Mononuclear cell (primary cell): Measurements from ENCODE around the gene VAV1. TPM values are rescaled to one million over a fixed set of nuclear protein-coding genes. Genes with fewer than 3 reads are reported as not detected.

ENCODE experiments used
- H3K27me3 ChIP-seq: 2 replicates; pipeline ENCODE4 v1.6.0; 2011; ENCODE audit warnings: low read length, control low read depth; ENCODE audit not compliant: insufficient read depth
- H3K4me1 ChIP-seq: 2 replicates; pipeline ENCODE4 v1.5.1; 2011; ENCODE audit warnings: mild to moderate bottlenecking, low read length, control low read depth; ENCODE audit not compliant: insufficient read depth
- H3K4me3 ChIP-seq: 2 replicates; pipeline ENCODE4 v1.5.1; 2011; ENCODE audit warnings: mild to moderate bottlenecking, low read length, moderate library complexity
- H3K9me3 ChIP-seq: 2 replicates; pipeline ENCODE4 v1.5.1; 2011; ENCODE audit warnings: low read depth, mild to moderate bottlenecking, control low read depth, low read length
- total RNA-seq: library from RNA; depleted of rRNA; stranded (reverse); fragments of >200 nt; gene quantifications from one replicate; pipeline ENCODE4 v1.2.3, GENCODE V29; 2012

Gene VAV1
- total RNA-seq, 1 donor, result 46.8 TPM

DNA sequence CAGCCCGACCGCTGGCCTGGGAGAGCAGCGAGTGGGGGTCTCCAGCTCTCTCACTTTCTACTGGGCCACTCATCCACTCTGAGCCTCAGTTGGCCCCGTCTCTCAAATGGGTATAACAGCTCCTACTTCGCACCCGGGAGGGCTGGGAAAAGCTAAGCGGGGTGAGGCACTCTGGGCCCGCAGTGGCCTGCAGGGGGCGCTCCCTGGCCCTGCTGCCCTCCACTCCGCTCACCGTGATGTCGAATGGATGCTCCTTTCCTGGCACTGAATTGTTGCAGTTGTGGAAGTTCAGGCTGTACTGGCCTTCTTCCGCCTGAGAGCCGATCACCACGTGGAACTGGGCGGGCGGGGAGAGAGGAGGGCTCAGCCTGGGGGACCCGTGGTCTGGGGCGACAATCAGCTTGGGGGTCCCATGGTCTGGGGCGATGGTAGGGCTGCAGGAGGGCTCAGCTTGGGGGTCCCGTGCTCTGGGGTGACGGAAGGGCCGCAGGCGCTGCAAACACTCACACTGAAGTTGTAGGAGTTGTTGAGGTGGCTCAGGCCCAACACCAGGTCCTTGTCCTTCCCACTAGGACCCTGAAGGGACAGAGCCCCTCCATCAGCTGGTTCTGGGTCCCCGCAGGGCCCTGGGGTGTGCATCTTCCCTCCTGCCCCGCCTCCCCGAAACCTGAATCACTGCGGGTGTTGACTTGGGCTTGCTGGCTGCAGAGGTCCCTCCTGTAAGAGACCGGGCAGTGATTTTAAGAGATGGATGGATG lies 39.0 kb upstream of the VAV1 start:
- H3K4me1 ChIP-seq, result peaks cover 41% of the 10 kb centered on the region
- no peaks in the 10 kb centered on the region for H3K9me3 ChIP-seq
- H3K4me3 ChIP-seq, result no peak overlapping the region
- H3K27me3 ChIP-seq, result no peaks in the 10 kb centered on the region

DNA sequence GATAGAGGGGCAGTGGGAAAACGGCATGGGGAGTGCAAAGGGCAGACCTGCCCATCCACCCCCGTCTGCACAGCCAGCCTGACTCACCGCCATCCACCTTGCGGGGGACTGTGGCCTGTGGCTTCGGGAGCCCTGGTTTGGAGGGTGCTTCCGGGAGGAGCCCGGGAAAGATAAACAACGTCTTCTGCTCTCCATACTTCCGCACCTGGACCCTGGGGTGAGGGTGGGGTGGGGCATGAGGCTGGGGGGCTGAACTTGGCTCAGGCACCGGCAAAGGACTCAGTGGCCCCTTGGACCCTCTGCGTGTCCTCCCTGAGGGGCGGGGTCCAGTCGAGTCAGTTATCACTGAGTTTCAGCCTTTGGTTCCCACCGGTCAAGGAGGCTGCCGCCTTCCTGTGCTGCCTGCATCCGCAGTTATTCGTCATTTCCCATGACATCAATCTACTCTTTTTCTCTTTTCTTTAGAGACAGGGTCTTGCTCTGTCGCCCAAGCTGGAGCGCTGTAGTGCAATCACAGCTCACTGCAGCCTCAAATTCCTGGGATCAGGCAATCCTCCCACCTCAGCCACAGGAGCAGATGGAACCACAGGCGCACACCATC lies 38.3 kb upstream of the VAV1 start:
- no peaks in the 10 kb centered on the region for H3K27me3 ChIP-seq

DNA sequence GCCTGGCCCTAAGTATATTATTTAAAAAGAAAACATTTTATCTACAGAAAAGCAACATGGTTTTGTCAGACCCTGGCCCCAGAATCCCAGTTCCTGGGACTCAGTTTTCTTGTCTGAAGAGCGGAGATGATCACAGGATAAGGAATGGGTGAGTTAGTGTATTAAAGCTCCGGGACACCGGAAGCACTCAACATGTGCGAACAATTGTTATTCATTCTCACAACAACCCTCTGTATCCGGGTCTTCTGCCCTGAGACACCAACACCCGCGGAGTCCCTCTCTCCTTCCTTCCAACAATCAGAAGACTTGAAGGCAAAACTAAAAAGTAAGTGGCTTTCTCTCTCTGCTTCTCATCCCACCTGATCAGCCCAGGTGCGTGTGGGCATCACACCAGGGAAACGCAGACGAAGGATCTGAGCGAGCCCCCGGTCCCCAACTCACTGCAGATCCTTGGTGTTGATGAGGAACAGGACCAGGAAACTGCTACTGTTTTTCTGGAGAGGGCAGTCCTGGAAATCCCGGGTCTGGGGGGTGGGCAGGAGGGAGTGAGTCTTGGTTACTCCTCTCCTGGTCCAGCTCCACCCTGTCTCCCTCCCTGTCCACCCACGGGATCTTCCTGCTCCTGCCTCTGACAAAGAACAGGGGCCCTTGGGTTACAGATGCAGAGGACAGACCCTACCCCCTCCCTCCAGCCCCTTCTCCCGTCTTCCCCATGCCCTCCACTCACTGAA lies 37.2 kb upstream of the VAV1 start:
- H3K27me3 ChIP-seq, result no peaks in the 10 kb centered on the region
- no peak overlapping the region for H3K4me3 ChIP-seq
- H3K4me1 ChIP-seq, result peaks cover 41% of the 10 kb centered on the region
- no peaks in the 10 kb centered on the region for H3K9me3 ChIP-seq

More for the DNA sequence above, 38.3 kb upstream of the VAV1 start:
- Histone ChIP-seq H3K4me1 (peaks cover 41% of the 10 kb centered on the region), H3K4me3 (no peak overlapping the region), H3K9me3 (no peaks in the 10 kb centered on the region)

DNA sequence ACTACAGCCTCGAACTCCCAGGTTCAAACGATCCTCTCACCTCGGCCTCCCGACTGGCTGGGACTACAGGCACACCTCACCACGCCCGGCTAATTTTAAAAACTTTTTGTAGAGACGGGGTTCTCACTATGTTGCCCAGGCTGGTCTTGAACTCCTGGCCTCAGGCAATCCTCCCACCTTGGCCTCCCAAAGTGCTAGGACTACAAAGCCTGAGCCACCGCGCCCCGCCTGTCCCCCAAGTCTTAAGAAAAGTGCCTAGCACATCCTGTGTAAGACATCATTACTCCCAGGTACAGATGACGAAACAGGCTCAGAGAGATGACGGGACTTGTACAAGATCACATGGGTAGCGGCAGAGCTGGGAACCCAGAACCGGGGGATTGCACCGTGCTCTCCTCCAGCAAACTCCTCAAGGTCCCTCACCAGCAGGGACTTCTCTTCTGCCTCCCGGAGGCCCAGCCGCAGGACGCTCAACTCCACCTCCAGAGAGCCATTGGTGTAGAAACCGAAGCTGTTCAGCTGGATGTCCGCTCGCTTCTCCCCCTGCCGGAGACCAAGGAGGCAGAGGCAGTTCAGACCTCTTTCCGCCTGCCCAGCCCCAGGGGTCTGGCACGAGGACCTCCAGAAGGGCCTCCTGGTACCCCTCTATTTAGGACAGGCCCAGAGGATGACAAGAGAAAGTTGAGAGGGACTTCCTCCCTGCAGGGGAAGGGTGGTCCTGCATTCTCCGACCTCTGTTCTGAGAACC lies 36.2 kb upstream of the VAV1 start:
- no peaks in the 10 kb centered on the region for H3K9me3 ChIP-seq
- H3K4me3 ChIP-seq, result peak overlapping the region; percentile 46
- H3K4me1 ChIP-seq, result peaks cover 51% of the 10 kb centered on the region
- H3K27me3 ChIP-seq, result no peaks in the 10 kb centered on the region

DNA sequence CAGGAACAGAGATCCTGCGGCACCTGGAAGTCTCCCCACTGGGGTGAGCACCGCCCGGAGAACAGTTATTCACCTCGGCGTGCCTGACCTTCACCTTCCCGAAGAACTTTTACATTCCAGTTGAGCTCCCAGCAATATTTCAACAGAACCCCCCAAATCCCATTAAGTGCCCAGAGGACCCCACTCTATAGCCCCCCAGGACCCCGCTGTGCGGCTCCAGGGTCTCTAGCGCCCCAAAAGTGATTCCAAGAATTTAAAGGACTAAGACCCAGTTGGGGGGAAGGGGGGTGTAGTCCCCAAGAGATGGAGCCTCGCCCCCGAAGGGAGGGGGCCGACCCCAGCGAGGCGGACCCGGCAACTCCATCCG lies 35.6 kb upstream of the VAV1 start:
- peaks cover 54% of the 10 kb centered on the region for H3K4me1 ChIP-seq
- H3K27me3 ChIP-seq, result no peaks in the 10 kb centered on the region
- H3K4me3 ChIP-seq, result peak overlapping the region; percentile 46
- H3K9me3 ChIP-seq, result no peaks in the 10 kb centered on the region

DNA sequence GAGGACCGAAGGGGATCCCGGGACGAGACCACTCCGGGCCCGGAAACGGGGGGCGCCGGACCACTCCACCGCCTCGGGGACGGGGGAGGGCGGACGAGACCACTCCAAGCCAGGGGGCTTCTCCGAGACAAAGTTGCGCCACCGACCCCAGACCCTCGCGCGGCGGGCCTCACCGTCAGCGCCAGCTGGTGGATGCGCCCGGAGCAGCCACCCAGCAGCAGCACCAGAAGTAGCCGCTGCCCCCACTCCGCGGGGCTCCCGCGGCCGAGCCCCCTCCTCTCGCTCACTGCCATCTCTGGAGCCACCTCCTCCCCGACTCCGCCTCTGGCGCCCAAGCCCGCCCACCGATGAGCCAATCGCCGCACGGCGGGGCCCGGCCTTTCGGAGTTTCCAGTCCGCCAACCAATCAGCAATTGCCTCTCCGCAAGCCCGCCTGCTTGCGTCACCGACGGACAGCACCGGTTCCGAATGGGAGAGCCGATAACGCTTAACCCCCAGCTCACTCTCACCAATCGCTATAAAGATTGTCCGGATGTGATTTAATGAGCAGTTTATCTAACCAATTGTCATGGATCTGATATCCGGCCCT lies 35.1 kb upstream of the VAV1 start, which contains the start of gene GPR108:
Gene GPR108, minus strand, starts transcription at position 297 of the 589 bp plus-strand sequence. Its CDS starts 4 bp downstream, at position 293.
- Histone ChIP-seq H3K4me1 (peaks cover 54% of the 10 kb centered on the region), H3K4me3 (peak within 1 kb of the TSS; percentile 46), H3K27me3 (no peaks in the 10 kb centered on the region), H3K9me3 (no peaks in the 10 kb centered on the region)

DNA sequence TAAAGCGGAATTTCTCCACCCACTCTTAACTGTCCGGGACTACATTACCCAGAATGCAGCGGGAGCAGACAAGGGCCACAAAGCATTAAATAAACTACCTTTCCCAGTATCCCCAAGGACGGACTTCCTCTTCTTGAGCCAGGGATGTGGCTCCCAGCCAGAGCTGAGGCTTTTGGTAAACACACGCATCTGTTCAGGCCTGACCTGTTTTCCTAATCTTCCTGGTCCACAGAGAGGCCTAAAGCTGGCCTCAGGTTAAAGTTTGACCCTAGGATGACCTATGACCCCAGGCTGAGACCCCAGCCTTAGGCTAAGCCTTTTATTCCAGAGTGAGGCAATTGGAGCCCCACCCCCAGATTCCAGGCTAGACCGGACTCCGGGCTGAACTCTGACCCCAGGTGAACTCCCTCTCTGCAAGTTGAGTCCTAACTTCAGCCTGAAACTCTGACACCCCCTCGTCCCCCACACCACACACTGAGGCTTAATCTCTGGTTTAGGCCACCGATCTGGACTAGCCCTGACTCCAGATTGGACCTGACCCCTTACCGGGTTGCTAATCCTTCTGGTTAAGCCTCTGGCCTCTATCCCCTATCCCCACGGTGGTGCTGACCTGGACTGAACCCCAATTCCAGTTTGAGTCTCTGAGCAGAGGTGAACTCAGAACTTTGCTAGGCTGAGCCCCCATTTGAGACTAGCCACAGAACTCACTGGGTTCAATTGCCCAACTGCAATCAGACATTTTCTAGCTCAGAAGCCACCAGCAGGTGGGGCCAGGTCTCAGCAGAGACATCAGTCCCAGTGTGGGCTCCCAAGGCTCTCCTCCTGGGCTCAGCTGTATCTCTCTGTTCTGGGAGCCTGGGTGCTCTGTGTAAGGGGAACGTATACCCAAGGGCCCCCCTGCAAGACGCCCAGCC lies 34.4 kb upstream of the VAV1 start:
- Histone ChIP-seq H3K27me3 (no peaks in the 10 kb centered on the region), H3K4me3 (peak overlapping the region; percentile 16), H3K4me1 (peaks cover 54% of the 10 kb centered on the region), H3K9me3 (no peaks in the 10 kb centered on the region)

DNA sequence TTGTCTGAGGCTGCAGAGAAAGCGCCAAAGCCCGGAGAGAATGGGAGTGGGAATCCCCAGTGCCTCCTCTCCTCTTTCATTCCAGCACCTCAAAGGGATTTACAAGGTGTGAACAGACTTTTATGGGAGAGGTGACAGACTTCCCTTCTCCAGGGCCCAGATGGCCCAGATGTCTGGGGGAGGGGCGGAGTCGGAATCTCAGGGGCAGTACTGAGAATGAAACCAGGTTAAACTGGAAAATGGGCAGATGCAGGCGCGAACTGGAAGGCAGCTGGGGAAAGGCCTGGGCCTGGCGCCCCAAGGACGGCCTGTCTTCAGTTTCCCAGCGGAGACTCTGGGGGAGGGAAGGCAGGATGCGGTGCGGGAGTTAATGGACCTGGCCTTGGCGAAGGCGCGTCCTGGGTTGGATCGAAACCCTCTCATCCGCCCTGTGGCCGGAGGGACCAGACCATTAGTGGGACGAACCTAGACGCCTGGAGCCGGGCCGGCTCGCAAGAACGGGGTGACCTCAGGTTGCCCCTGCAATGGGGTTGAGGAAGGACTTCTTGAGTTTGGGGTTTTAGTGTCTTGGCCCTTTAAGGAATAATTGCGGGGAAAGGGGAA lies 33.6 kb upstream of the VAV1 start:
- no peaks in the 10 kb centered on the region for H3K27me3 ChIP-seq
- peaks cover 54% of the 10 kb centered on the region for H3K4me1 ChIP-seq
- H3K4me3 ChIP-seq, result peak overlapping the region; percentile 32
- H3K9me3 ChIP-seq, result no peaks in the 10 kb centered on the region

DNA sequence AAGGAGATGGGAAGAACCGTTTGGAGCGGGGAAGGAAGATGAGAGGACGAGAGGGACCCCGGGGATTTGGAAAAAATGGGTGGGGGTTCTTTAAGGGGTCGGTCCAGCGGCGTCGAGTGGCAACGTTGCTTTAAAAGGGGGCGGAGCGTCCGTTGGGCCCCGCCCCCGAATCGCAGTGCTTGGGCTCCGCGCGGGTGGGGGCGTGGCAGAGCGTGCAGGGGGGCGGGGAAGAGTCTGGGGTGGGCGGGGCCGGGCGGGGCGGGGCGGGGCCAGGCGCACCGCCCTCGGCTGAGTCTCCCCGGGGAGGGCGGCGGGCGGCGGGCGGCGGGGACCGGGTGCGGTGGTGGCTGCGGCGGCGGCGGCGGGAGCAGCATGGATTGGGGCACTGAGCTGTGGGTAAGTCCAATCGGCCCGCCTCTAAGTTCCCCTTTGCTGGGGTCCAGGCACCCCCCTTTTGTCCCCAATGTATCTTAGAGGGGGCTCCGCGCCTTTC lies 33.1 kb upstream of the VAV1 start, which contains the start of gene TRIP10:
Gene TRIP10, plus strand, starts transcription at position 291 of the 493 bp plus-strand sequence. Its CDS starts 82 bp downstream, at position 373.
- Histone ChIP-seq H3K4me1 (peaks cover 54% of the 10 kb centered on the region), H3K9me3 (no peaks in the 10 kb centered on the region), H3K27me3 (no peaks in the 10 kb centered on the region), H3K4me3 (peak within 1 kb of the TSS; percentile 36)

DNA sequence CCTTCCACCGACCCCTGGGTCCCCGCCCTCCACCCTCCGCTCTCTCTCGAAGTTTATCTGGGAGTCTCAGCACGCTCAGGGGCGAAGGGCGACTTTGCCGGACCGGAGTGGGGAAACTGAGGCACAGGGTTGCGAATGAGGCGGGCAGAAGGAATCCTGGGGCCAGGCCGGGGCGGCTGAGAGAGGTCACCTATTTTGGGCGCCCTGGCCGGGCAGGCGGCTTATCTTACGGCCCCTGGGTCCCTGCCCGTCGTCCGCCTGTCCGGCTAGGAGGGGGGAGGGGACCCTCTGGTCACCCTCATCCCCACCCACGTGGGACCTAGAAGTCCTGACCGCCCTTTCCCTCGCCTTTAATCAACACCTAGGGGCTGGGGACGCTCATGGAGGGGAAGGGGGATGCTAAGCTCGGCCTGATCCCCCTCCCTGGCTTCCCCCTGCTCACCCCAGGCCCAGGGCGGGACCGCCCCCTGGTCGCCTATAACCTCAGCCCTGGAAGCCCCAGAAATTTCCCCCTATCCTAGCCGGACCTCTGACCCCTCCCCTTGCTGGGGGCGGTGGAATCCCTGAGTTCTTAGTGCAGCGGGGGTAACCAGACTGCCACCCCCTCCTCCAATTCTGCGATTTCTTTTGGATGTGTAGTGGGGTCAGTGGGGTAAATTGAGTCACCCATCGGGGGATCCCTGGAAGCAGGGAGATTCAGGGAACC lies 32.5 kb upstream of the VAV1 start:
- Histone ChIP-seq H3K4me3 (peak overlapping the region; percentile 36), H3K4me1 (peaks cover 54% of the 10 kb centered on the region), H3K9me3 (no peaks in the 10 kb centered on the region), H3K27me3 (no peaks in the 10 kb centered on the region)

DNA sequence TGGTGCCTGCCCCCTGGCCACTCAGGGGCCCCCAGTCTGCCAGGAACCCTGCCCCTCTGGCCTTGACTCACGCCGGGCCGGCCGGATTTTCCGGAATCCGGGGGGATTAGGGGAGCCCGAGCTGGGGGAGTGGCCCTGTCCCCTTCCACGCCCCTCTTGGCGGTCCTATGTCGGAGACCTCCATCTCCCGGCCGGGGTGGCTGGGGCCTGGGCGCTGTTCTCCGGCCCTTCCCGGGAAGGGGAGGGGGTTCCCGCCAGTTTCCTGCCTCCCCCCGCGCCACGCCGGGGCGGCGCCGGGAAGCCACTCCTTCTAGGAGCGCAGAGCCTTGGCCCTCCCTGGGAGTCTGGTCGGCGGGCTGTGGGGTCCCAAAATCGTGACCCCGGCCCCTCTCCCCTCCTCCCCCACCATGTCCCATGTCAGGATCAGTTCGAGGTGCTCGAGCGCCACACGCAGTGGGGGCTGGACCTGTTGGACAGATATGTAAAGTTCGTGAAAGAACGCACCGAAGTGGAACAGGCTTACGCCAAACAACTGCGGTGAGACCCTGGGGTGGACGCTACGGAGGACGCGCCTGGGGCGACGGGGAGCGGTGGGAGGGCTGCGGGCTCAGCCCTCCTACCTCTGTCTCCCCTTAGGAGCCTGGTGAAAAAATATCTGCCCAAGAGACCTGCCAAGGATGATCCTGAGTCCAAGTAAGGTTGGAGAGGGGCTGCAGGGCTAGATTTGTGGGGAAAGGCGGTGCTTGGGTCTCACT lies 31.7 kb upstream of the VAV1 start:
- Histone ChIP-seq H3K27me3 (no peaks in the 10 kb centered on the region), H3K4me1 (peaks cover 48% of the 10 kb centered on the region), H3K4me3 (peak overlapping the region; percentile 19), H3K9me3 (no peaks in the 10 kb centered on the region)

DNA sequence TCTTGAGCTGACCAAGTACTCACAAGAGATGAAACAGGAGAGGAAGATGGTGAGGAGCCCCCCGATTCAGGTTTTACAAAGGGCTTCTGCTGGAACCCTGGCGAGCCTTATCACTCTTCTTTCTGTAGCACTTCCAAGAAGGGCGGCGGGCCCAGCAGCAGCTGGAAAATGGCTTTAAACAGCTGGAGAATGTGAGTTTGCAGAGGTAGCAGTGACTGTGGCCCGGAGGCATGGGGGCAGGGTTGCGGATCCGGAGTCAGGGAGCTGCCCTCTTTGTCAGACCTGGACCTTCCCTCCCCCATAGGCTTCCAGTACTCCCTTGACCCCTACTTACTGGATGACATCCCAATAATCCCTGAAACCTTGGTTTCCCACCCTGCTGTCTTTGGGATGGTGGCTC lies 29.4 kb upstream of the VAV1 start:
- no peaks in the 10 kb centered on the region for H3K27me3 ChIP-seq

More for the DNA sequence above, 29.4 kb upstream of the VAV1 start:
- Histone ChIP-seq H3K4me3 (no peak overlapping the region), H3K9me3 (no peaks in the 10 kb centered on the region), H3K4me1 (peaks cover 33% of the 10 kb centered on the region)
